ENCODE data around the gene DUS1L.
A peak's percentile ranks its signal among the peaks of the same experiment; 100 is the strongest.

Gene DUS1L

DNA sequence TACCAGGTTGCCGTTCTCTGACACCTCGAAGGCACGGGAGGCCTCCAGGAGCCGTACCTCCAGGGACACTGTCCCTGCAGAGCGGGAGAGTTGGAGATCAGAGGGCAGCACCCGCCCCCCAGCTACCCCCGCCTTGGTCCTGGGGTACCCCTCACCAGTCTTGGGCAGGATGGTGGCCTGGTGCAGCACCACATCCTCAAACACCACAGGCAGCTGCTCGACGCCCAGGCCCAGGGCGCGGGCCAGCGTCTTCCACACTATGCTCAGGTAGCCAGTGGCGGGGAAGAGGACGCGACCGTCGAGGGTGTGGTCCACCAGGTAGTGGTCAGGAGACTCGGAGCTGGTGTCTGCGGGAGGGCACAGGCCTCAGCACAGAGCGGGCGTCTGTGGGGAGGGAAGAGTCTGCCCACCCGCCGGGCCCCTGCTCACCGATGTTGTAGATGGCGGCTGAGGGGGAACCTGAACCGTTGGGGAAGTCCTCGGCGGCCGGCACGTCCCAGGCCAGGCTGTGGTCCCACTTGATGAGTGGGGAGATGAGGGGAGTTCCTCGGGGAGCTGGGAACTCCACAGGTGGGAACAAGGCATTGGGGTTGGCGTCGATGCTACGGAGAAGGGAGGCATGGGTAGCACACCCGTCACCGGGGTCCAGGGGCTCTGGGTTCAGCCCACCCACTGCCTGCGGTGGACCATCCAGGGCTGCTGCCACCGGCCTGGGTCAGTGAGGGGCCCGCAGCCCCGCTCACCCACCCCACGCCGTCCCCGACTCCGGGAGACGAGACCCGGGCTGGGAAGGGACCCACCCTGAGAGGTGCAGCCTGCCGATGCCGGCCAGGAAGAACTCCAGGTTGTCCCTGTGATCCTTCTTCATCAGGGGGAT, 22.6 kb upstream of the DUS1L start:
- DNase-seq: no peak

DNA sequence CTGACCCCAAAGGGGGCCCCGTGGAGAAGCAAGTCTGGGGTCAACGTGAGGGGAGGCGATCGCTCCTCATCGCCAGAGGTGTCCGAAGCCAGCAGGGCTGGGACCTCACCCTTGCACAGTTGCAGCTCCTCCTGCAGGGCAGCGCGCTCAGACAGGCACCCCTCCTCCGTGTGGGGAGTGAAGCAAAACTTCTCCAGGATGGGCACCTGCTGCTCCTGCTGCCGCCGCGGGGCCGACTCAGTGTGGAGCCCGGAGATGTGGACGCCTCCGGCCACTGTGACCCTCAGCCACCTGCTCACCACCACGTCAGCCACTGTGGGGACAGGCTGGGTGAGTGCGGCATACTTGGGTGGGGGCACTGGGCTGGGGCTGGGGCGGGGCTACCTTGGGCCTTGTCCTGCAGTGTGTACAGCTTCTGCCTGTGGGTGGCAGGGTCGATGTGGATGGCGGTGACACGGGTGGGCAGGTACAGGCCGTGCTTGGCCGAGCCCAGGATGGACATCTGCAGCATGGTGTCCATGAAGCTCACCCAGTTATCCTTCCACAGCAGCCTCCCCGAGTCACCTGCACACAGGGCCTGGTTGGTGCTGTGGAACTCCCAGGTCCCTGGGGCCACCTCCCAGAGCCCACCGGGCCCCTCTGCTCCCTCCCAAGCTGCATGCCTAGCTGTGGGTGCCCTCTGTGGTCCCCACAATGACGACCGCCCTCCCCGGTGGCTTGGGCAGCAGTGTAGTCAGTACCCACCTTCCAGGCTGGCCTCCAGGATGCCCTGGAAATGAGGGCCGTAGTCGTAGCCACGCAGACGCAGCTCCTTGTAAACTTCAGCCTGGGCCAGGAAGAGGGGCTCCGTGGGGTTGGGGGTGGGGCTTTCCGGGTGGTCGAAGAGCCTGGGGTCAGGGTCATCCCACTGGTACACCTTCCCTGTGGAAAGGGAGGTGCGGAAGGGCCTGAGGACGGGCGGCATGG, 21.6 kb upstream of the DUS1L start:
- DNase-seq: no peak

DNA sequence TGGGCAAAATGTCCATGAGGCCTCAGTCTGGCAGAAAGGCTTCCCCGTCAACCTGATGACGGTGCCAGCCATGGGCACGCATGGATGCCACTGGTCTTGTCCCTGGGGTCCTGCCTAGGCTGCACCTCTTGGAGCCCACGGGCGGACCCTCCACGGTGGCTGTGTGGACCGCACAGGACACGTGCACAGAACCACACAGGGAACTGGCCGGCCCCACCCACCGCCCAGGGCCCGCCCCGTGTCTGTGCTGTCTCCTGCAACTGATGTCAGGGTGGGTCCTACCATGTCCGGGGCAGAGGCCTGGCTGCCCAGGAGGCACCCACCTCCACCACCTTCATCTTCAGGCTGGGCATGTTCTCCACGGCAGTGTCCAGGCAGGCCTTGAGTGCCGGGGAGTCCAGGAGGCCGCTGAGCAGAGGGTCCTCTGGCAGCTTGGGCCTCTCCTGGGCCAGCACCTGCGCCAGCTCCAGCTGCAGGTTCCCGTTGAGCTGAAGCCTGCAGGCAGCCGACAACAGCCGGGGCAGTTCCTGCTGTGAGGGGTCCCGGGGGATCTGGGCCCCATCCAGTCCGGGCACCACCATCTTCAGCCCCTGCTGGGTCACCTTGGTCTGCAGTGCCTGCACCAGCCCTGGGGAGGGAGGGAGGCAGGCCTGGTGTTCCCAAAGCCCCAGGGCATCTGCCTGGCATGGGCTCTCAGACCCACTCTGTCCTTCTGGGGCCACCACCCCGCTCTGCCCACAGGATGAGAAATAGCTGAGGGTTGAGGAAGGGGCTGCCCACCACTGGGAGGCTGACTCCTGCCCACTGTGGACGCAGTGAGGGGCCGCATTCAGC, 20.5 kb upstream of the DUS1L start:
- DNase-seq: no peak

DNA sequence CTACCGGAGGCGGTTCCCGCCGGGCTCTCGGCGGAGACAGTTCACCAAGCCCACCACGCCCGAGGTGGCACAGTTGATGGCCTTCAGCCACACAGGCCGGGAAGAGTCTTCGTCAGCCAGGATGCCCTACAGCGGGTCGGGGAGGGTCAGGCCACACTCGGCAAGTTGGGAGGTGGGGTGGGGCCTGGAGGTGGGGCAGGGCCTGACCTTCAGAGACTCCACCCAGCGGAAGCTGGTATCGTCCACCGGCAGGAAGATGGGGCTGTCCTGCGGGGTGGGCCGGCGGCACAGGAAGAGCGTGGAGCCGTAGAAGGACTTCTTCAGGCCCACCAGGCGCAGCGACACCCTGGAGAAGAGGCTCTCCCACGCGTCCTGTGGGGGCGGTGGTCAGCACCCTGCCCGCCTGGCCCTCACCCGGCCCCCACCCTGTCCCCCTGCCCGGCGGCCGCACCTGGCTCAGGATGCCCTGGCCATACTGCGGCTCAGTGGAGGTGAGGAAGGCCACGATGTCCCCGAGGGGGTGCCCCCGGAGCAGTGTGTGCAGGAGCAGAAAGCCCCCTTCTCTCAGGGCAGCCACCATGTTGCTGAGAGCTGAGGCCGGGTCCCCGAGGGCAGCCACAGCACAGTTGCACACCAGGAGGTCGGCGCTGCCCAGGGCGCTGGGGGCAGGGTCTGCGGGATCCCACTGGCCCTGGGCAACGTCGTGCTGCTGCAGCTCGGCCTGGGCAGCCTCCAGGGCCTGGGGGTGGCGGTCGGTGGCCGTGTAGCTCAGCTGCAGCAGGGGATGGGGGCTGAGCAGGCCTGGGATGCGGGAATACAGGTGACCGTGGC, 19.6 kb upstream of the DUS1L start:
- DNase-seq: no peak

DNA sequence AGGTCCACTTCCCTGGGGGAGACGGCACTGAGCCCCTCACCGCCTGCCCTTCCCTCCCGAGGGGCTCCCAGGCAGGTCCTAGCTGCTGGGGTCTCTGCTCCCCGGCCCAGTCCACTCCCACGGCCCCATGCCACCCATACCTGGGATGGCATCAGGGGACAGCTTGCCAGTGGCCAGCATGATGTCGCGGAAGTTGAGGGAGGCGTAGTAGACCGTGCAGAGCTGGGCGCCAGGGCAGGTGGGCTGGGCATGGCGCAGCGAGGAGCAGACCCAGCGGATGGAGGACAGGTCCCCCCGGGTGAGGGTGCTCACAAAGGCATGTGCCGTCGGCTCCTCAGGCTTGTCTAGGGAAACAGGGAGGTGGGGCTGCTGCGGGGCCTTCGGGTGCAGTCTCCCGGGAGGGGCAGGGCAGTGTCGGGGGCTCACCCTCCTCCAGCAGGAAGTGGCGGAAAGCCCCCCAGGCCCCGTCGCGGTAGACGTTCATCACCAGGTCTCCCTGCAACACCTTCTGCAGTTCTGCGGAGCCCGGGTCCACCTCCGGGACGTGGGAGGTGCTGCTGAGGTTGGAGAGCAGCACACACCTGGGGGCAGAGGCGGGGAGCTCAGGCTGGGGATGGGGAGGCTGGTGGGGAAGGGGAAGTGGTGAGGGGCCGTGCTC, 18.9 kb upstream of the DUS1L start:
- DNase-seq: no peak

DNA sequence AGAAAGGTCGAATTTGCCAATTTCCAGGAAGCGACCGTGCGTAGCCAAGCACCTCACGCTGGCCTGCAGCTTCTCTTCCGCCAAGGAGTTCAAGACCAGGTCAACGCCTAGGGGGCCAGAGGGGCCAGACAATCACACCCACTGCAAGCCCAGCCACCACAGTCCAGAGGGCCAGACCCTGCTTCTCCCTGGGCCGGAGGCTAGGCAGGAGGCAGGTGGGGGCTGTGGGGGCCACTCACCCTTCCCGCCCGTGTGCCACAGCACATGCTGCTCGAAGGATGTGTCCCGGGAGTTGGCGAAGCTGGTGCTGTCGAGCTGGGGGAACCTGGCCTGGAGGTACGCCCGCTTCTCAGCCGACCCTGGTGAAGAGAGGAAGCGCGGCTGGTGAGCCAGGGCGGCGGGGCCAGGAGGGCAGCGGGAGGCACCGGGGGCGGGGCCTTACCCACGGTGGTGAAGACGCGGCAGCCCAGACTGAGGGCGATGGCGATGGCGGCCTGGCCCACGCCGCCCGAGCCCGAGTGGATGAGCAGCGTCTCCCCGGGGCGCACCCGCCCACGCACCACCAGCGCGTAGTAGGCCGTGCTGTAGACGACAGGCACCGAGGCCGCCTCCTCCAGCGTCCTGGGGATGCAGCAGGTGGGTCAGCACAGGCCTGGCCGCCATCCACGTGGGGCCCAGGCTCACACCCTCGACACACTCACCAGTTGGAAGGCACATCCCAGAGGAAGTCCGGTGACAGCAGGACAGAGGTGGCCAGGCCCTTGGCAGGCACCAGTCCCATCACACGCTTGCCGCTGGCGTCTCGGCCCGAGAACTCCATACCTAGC, 18.1 kb upstream of the DUS1L start:
- no peak for DNase-seq

DNA sequence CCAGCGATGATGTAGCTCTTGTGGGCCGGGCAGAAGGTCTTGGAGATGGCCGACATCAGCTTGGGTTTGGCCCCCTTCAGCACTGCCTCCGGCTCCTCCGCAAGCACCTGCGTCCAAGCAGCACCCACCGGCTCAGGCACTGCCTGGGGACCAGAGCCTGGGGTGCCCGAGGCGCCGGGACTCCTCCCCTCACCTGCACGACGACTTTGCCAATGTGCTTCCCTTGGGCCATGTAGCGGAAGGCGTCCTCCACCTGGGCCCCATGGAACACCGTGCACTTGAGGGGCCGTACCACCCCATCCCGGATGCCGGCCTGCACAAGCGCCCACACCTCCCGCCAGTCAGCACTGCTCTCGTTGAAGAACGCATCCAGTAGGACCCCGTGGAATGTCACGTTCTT, 17.4 kb upstream of the DUS1L start:
- no peak for DNase-seq

DNA sequence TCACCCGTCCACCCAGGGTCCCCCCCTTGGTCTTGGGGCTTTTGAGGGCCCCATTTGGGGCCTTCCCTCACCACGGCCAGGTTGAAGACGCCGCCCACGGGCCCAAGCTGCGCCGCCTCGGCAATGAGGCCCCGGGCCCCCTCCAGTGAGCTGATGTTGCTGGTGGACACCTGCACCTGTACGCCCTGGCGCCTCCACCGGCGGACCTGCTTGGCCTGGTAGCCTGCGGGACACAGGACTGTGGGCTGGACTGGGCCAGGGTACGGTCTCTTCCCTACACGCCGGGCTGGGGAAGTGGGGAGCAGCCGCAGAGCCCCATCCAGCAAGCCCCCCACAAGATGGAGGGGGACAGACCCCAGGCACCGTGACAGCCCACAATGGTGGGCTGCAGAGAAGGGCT, 16.9 kb upstream of the DUS1L start:
- no peak for DNase-seq

DNA sequence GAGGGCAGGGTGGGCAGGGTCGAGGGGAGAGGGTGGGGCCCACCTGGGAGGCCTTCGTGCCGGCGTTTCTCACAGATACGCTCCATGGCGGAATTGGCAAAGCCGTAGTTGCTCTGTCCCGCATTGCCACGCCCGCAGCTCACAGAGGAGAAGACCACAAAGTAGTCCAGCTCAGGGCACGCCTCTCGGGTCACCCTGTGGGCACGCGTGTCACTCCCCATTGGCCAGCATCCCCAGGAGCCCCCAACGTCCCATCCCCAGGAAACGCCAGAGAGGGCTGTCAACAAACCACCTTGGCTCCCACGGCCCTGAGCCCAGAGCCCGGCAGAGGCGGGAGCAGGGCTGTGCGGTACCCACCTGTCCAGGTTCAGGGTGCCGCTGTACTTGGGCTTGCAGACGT, 16.4 kb upstream of the DUS1L start:
- no peak for DNase-seq

DNA sequence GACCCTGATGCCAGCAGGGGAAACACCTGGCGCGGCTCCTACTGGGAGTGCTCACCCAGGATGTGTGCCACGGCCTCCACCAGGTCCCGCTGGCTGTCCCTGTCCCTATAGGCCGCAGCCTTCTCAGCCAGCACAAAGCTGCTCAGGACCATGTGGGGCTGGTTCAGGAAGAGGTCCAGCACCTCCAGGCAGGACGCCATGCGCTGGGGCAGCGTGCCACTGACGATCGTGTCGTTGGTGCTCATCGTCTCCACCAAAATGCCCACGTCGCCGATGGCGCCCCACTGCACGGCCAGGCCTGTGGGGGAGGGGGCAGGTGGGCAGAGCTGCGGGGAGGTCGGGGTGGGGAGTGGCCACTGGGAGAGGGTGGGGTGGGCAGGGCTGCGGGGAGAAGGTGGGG, 15.9 kb upstream of the DUS1L start:
- DNase-seq: no peak

DNA sequence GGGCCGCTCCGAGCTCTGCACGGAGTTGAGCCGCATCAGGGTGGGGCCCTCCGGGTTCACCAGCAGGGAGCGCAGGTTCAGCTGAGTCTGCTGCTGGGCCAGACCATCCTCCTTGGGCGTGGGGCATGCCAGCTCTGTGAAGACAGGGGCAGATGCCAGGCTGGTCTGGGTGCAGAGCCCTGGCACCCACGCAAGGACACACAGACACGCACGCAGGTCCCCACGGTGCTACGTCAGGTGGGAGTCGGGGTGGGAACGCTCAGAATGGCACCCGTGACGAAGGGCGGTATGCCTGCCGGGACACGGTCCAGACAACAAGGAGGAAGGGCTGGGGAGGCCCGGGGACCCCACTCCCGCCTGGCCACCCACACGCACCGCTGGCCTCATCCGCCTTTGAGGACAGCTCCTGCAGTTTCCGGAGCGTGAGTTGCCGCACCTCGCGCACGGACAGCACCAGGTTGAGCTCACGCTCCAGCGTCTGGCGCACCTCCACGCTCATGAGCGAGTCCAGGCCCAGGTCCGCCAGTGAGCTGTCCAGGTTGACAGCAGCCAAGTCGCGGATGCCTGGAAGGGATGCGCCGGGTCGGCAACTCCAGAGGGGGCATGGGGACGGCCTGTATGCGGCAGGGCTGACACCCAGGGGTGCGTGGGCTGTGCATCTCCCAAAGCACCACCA, 15.3 kb upstream of the DUS1L start:
- no peak for DNase-seq

DNA sequence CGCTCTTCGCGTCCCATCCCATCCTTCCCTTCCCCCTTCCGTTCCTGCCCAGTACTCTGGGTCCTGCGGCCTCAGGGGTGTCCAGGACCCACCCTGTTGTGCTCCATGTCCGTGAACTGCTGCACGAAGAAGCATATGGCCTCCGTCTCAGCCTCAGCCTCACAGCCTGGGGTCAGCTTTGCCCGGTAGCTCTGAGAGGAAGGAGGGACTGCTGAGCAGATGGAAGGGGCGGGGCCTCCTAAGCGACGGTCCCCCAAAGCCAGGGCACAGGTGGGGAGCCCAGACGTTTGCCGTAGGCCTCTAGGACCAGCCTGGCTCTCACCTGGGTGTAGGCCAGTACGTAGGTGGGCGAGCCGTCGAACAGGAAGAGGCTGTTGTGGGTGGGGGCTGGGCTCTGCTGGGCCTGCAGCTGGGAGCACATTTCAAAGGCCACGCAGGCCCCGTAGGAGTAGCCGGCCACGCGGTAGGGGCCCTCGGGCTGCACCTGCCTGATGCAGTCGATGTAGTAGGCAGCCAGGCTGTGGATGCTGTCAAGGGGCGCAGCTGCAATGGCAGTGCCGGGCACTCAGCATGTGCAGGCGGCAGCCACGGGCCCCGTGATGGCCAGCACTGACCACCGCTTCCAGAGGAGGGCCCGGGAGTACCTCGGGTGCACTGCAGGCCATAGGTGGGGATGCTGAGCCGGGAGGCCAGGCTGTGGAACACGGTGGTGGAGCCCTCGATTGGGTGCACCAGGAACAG, 14.6 kb upstream of the DUS1L start:
- no peak for DNase-seq

DNA sequence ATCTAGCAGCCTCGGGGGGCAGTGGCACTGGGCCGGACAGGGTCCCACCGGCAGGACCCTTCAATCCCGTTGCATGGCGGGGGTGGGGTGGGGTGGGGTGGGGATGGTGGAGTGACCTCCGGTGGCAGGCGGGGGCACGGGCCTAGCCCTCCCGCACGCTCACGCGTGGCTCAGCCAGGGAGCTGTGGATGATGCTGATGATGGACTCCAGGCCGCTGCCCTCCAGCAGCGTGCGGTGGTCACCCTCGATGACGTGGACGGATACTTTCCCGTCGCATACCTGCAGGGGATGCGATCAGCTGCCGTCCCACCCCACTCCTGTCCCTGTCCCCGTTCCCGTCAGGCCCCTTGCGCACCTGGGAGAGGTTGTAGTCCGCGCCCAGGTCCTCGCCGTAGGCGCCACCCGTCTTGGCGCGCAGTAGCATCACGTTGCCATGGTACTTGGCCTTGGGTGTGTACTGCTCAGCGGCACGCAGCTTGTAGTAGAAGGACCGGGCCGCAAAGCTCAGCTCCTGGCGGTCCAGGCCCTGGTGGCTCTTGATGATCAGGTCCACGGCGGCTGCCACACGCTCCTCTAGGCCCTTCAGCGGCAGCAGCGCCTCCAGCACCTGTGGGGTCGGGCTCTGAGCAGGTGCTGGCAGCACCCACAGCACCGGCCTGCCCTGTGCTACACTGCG, 13.5 kb upstream of the DUS1L start:
- DNase-seq: no peak

DNA sequence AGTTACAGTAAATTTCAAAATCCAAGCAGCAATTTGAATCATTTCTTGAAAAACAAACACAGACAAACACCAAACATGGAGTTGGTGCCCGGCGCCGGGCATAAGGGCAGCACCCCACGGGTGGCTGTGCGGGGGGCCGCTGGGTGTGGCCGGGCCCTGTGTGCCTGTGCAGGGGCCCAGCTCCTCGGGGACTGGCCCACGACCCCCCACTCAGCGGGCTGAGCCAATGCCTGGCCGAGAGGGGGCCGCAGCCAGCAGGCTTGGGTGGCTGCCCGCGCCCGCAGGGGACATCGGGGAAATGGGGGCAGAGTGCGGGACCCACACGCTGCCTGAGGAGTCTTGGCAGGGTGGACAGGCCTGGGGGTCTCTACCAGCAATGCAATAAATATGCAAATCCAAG, 12.8 kb upstream of the DUS1L start:
- no peak for DNase-seq

DNA sequence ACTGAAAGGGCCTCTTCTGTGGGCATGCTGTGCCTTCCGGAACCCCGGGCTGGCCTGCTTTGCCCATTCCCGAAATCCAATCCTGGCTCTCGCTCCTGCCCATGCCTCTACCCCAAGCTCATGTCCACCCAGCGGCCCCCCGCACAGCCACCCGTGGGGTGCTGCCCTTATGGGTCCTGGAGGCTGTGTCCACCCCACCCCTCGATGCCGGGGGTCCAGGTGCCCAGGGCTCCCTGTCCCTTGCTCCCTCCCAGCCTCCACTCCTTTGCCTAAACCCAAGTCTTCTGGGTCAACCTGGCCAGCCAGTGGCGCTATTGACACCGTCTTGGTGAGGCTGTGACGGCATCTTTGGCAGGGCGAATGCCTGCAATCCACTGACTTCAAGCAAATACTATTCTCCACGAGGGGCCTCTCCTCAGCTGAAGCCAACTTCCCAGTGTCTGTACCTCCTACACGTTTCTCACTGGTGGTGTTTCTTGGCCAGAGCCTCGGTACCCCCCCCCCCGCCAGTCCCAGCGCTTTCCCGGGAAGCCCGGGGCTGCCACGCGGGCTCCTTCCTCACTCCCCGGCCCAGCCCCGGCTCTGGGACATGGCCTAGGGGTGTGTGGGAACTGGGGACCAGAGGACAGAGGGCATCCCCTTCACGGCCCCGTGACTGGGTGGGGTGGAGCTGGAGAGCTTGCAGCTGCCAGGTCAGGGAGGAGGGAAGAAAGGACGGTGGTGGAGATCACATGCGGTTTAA, 12.2 kb upstream of the DUS1L start:
- no peak for DNase-seq

DNA sequence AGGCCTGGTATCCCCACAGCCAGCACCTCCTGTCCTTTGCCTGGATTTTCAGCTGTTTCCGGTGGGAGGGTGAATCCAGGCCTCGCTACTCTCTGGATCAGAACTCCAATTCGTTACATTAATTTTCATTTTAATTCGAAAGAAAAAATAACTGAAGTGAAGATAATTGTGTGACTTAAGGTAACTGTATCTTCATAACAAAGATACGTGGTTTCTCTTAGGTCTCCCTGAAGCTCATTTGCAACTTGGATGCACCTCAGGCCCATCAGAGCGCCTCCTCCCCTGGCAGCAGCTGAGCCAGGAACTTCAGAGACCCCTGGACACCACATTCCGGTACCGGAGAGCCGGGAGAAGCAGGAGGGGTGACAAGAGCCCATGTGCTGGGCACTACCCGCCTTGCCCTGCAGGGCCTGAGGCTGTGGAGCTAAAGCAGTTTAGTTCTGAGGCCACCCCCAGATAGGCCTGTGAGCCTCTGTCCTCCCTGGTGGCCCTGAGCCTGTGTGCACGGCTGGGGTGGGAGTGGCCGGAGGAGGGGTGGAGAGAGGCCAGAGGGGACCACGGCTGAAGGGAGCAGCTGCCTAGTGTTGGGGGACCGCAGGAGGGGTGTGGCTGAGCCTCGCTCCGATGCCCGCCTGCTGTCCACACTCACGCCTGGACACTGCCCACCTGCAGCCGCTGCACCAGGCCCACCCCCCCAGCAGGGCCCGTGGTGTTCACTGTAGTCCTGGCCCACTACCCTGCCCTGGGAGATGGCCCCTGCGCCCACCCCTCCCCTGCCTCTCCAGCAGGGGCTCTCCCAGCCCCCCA, 11.4 kb upstream of the DUS1L start:
- peak; percentile 55 for DNase-seq

All from hematopoietic multipotent progenitor cell treated with erythropoietin and hydrocortisone succinate and interleukin-3 and kit ligand, for 4 days (in vitro differentiated cells).